Glutamatergic neuron (in vitro differentiated cells): ENCODE results near the gene TSSK2. TPM values are rescaled to one million over a fixed set of nuclear protein-coding genes. Genes with fewer than 3 reads are reported as not detected.

Experiments used
- DNase-seq: peaks from one replicate; pipeline ENCODE4 v3.0.0; 2022
- H3K27ac Mint-ChIP-seq: one replicate; pipeline ENCODE4 v1.8.0; 2020; ENCODE audit warnings: mild to moderate bottlenecking, mixed read lengths, inconsistent platforms; ENCODE audit not compliant: unreplicated experiment
- H3K27me3 Mint-ChIP-seq: one replicate; pipeline ENCODE4 v1.8.0; 2020; ENCODE audit warnings: mild to moderate bottlenecking, moderate library complexity, mixed read lengths, inconsistent platforms; ENCODE audit not compliant: unreplicated experiment
- H3K36me3 Mint-ChIP-seq: one replicate; pipeline ENCODE4 v1.8.0; 2020; ENCODE audit warnings: mild to moderate bottlenecking, mixed read lengths, inconsistent platforms; ENCODE audit not compliant: unreplicated experiment
- H3K4me1 Mint-ChIP-seq: one replicate; pipeline ENCODE4 v1.8.0; 2020; ENCODE audit warnings: mild to moderate bottlenecking, low read depth, mixed read lengths, inconsistent platforms; ENCODE audit not compliant: unreplicated experiment
- H3K4me3 Mint-ChIP-seq: one replicate; pipeline ENCODE4 v1.8.0; 2020; ENCODE audit warnings: mild to moderate bottlenecking, mixed read lengths, inconsistent platforms; ENCODE audit not compliant: unreplicated experiment
- H3K9me3 Mint-ChIP-seq: one replicate; pipeline ENCODE4 v1.8.0; 2020; ENCODE audit warnings: mild to moderate bottlenecking, moderate library complexity, mixed read lengths, inconsistent platforms; ENCODE audit not compliant: unreplicated experiment
- total RNA-seq: library from RNA; stranded (reverse); fragmentation: NEBNext Ultra II Directional; extraction: Animal tissue kit (Norgen Biotek cat#: 25700); gene quantifications from one replicate; pipeline ENCODE4 v1.2.1, GENCODE V29; 2021; ENCODE audit not compliant: unreplicated experiment
- TF ChIP-seq, protein P1 (sequence below): fragments of 200-600 bp; sonication (generic); IDR thresholded peaks from one replicate; pipeline ENCODE4 v1.5.0; 2021; ENCODE audit not compliant: partially characterized antibody, unreplicated experiment

Gene TSSK2
- total RNA-seq, 1 donor from 2014 or later: not detected

DNA sequence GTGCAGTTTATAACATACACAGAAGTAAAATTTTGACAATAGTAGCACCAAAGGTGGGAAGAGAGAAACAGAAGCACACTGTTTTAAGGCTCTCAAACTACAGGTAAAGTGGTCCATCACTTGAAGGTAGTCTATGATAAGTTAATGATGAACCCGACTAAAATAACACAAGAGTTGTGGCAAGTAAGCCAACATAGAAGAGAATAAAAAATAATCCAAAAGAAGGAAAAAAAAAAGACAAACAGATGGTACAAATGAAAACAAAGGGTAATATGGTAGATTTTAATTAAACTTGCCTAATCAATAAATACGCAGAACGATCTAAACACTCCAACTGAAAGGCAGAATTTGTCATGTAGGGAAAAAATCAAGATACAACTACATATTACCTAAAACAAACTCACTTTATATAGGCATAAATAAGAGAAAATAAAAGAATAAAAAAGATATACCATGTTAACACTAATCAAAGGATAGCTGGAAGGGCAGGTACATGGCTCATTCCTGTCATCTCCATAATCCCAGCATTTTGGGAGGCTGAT, 40.5 kb upstream of the TSSK2 start:
- Mint-ChIP-seq H3K4me1 (peaks cover 3% of the 10 kb centered on the region), H3K4me3 (no peak overlapping the region), H3K27me3 (peaks cover 1% of the 10 kb centered on the region), H3K27ac (no peak overlapping the region), H3K9me3 (peaks cover 5% of the 10 kb centered on the region), H3K36me3 (no peaks in the 10 kb centered on the region)
- no peak for DNase-seq
- TF ChIP-seq, protein P1, sequence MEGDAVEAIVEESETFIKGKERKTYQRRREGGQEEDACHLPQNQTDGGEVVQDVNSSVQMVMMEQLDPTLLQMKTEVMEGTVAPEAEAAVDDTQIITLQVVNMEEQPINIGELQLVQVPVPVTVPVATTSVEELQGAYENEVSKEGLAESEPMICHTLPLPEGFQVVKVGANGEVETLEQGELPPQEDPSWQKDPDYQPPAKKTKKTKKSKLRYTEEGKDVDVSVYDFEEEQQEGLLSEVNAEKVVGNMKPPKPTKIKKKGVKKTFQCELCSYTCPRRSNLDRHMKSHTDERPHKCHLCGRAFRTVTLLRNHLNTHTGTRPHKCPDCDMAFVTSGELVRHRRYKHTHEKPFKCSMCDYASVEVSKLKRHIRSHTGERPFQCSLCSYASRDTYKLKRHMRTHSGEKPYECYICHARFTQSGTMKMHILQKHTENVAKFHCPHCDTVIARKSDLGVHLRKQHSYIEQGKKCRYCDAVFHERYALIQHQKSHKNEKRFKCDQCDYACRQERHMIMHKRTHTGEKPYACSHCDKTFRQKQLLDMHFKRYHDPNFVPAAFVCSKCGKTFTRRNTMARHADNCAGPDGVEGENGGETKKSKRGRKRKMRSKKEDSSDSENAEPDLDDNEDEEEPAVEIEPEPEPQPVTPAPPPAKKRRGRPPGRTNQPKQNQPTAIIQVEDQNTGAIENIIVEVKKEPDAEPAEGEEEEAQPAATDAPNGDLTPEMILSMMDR: no peak

GRCh38 chr22:19092725-19093124, 38.4 kb upstream of the TSSK2 start:
- Mint-ChIP-seq H3K9me3 (peaks cover 5% of the 10 kb centered on the region), H3K27ac (no peak overlapping the region), H3K4me1 (no peaks in the 10 kb centered on the region), H3K4me3 (no peak overlapping the region), H3K36me3 (no peaks in the 10 kb centered on the region), H3K27me3 (peaks cover 2% of the 10 kb centered on the region)
- DNase-seq: no peak
- TF ChIP-seq, protein P1: no peak

GRCh38 chr22:19094393-19094997, 36.6 kb upstream of the TSSK2 start:
- DNase-seq: no peak
- no peaks in the 10 kb centered on the region for H3K36me3 Mint-ChIP-seq
- H3K27me3 Mint-ChIP-seq: peaks cover 2% of the 10 kb centered on the region
- H3K27ac Mint-ChIP-seq: no peak overlapping the region
- H3K4me3 Mint-ChIP-seq: no peak overlapping the region
- H3K9me3 Mint-ChIP-seq: peaks cover 6% of the 10 kb centered on the region
- peaks cover 3% of the 10 kb centered on the region for H3K4me1 Mint-ChIP-seq
- TF ChIP-seq, protein P1: no peak

GRCh38 chr22:19096555-19096954, 34.6 kb upstream of the TSSK2 start:
- H3K4me3 Mint-ChIP-seq: no peak overlapping the region
- peaks cover 3% of the 10 kb centered on the region for H3K4me1 Mint-ChIP-seq
- DNase-seq: no peak
- H3K27me3 Mint-ChIP-seq: peaks cover 3% of the 10 kb centered on the region
- H3K27ac Mint-ChIP-seq: no peak overlapping the region
- H3K36me3 Mint-ChIP-seq: no peaks in the 10 kb centered on the region
- TF ChIP-seq, protein P1: no peak
- H3K9me3 Mint-ChIP-seq: peaks cover 7% of the 10 kb centered on the region

DNA sequence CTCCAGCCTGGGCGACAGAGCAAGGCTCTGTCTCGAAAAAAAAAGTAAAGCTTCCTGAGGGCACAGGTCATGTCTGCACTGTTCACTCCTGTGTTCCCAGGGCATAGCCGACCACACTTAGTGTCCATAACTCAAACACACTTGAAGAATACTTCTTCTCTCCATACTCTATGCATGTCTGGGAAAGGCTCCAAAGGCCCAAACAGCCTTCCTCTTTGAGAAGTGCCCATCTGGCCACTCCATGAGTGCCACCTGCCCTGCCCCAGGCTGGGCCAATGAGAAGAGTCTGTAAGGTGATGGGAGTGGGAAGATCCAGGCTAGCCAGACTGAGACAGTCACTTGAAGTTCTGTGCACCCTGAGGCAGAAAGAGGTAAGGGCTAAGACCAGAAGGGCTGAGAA, 33.6 kb upstream of the TSSK2 start:
- TF ChIP-seq, protein P1: no peak
- peaks cover 3% of the 10 kb centered on the region for H3K4me1 Mint-ChIP-seq
- peaks cover 7% of the 10 kb centered on the region for H3K9me3 Mint-ChIP-seq
- peaks cover 3% of the 10 kb centered on the region for H3K27me3 Mint-ChIP-seq
- no peak overlapping the region for H3K27ac Mint-ChIP-seq
- H3K4me3 Mint-ChIP-seq: peak overlapping the region; percentile 25
- no peak for DNase-seq
- H3K36me3 Mint-ChIP-seq: no peaks in the 10 kb centered on the region
